Endothelial cell of umbilical vein (primary cell): ENCODE results near the gene SLC6A19.

Experiments
- EZH2 ChIP-seq: IDR thresholded peaks from 2 replicates; pipeline ENCODE4 v1.6.1; 2012; ENCODE audit warnings: borderline replicate concordance, low read depth, mild to moderate bottlenecking, moderate library complexity, low read length, inconsistent platforms; ENCODE audit not compliant: severe bottlenecking
- FOS ChIP-seq: IDR thresholded peaks from 2 replicates; pipeline ENCODE4 v1.6.1; 2011; ENCODE audit warnings: mild to moderate bottlenecking, low read length, moderate library complexity, borderline replicate concordance; ENCODE audit not compliant: insufficient read depth
- JUN ChIP-seq: IDR thresholded peaks from 2 replicates; pipeline ENCODE4 v1.6.1; 2011; ENCODE audit warnings: borderline replicate concordance, low read depth; ENCODE audit not compliant: insufficient read length, insufficient read depth
- POLR2A ChIP-seq: IDR thresholded peaks from 2 replicates; pipeline ENCODE4 v1.6.1; 2012; ENCODE audit warnings: low read depth, mild to moderate bottlenecking, control low read depth, low read length
- POLR2AphosphoS5 ChIP-seq: IDR thresholded peaks from 2 replicates; pipeline ENCODE4 v1.6.1; 2012; ENCODE audit warnings: low read depth, mild to moderate bottlenecking, control low read depth, low read length, moderate library complexity; ENCODE audit not compliant: insufficient read depth
- TF ChIP-seq, protein P1 (sequence below), 2 donors: IDR thresholded peaks; 1 replicate in 1 of 2; 2 replicates in 1 of 2; pipeline ENCODE4 v1.5.1; 2011; ENCODE audit warnings: low read length in 2 of 2, mild to moderate bottlenecking in 2 of 2, moderate library complexity in 2 of 2, control low read depth in 1 of 2, inconsistent platforms in 1 of 2, low read depth in 1 of 2; ENCODE audit not compliant: insufficient read depth in 1 of 2; ENCODE audit errors: extremely low read depth in 1 of 2
- TF ChIP-seq, protein P2 (sequence below): IDR thresholded peaks from 2 replicates; pipeline ENCODE4 v1.6.1; 2011; ENCODE audit not compliant: insufficient read depth, insufficient read length

DNA sequence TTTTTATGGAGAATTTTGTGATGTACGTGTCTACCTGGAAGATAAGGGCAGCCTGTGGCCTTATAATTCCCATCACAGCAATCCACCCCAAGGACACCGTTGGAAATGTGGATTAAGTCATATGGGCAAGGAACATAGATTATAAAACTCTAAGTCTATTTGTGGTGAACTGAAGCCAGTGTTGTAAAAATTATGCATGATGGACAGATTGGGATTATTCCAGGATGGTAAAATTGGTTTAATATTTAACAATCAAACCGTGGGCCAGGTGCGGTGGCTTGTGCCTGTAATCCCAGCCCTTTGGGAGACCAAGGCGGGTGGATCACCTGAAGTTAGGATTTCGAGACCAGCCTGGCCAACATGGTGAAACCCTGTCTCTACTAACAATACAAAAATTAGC, 12.9 kb upstream of the SLC6A19 start:
- TF ChIP-seq EZH2 (no peak), FOS (no peak), POLR2A (no peak), POLR2AphosphoS5 (no peak), JUN (no peak)
- TF ChIP-seq, protein P1, sequence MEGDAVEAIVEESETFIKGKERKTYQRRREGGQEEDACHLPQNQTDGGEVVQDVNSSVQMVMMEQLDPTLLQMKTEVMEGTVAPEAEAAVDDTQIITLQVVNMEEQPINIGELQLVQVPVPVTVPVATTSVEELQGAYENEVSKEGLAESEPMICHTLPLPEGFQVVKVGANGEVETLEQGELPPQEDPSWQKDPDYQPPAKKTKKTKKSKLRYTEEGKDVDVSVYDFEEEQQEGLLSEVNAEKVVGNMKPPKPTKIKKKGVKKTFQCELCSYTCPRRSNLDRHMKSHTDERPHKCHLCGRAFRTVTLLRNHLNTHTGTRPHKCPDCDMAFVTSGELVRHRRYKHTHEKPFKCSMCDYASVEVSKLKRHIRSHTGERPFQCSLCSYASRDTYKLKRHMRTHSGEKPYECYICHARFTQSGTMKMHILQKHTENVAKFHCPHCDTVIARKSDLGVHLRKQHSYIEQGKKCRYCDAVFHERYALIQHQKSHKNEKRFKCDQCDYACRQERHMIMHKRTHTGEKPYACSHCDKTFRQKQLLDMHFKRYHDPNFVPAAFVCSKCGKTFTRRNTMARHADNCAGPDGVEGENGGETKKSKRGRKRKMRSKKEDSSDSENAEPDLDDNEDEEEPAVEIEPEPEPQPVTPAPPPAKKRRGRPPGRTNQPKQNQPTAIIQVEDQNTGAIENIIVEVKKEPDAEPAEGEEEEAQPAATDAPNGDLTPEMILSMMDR (IDR thresholded peaks at IDR 0.05; ENCODE audit: extremely low read depth in 1 of 2, insufficient read depth in 1 of 2, low read depth in 1 of 2, low read length in 2 of 2), result no peak
- TF ChIP-seq, protein P2, sequence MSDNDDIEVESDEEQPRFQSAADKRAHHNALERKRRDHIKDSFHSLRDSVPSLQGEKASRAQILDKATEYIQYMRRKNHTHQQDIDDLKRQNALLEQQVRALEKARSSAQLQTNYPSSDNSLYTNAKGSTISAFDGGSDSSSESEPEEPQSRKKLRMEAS, result no peak
